HCT116 (cell line): Measurements from ENCODE around the gene FAR2.

Experiments
- EZH2 ChIP-seq: fragments of 200-600 bp; sonication (generic); IDR thresholded peaks from 2 replicates; pipeline ENCODE4 v1.6.1; 2017; ENCODE audit warnings: antibody characterized with exemption, mixed run types
- EZH2phosphoT487 ChIP-seq: fragments of 200-600 bp; IDR thresholded peaks from 2 replicates; pipeline ENCODE4 v1.6.1; 2018; ENCODE audit warnings: antibody characterized with exemption, borderline replicate concordance
- RAD21 ChIP-seq: IDR thresholded peaks from 2 replicates; pipeline ENCODE4 v1.6.1; 2012; ENCODE audit warnings: low read depth, mild to moderate bottlenecking
- TF ChIP-seq, protein P1 (sequence below), 3 experiments: fragments of 200-600 bp in 1 of 3; sonication (generic) in 1 of 3; IDR thresholded peaks in 2 of 3; conservative IDR thresholded peaks in 1 of 3; 2 replicates each; pipeline ENCODE4 v1.5.1; 2012 to 2017; ENCODE audit warnings: low read depth in 2 of 3, low read length in 2 of 3, antibody characterized with exemption in 1 of 3, borderline replicate concordance in 1 of 3, control low read depth in 1 of 3, mild to moderate bottlenecking in 1 of 3, mixed read lengths in 1 of 3, mixed run types in 1 of 3, moderate library complexity in 1 of 3; ENCODE audit not compliant: insufficient read depth in 1 of 3

DNA sequence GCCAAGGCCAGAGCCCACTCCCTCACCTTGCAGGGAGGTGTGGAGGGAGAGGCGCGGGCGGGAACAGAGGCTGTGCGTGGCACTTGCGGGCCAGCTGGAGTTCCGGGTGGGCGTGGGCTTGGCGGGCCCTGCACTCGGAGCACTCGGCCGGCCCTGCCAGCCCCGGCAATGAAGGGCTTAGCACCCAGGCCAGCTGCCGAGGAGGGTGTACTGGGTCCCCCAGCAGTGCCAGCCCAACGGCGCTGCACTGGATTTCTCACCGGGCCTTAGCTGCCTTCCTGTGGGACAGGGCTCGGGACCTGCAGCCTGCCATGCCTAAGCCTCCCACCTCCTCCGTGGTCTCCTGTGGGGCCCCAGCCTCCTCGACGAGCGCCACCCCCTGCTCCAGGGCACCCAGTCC lies 107.5 kb downstream of the FAR2 start:
- TF ChIP-seq, protein P1, sequence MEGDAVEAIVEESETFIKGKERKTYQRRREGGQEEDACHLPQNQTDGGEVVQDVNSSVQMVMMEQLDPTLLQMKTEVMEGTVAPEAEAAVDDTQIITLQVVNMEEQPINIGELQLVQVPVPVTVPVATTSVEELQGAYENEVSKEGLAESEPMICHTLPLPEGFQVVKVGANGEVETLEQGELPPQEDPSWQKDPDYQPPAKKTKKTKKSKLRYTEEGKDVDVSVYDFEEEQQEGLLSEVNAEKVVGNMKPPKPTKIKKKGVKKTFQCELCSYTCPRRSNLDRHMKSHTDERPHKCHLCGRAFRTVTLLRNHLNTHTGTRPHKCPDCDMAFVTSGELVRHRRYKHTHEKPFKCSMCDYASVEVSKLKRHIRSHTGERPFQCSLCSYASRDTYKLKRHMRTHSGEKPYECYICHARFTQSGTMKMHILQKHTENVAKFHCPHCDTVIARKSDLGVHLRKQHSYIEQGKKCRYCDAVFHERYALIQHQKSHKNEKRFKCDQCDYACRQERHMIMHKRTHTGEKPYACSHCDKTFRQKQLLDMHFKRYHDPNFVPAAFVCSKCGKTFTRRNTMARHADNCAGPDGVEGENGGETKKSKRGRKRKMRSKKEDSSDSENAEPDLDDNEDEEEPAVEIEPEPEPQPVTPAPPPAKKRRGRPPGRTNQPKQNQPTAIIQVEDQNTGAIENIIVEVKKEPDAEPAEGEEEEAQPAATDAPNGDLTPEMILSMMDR (IDR thresholded peaks at IDR 0.05 in 2 of 3, conservative IDR thresholded peaks at IDR 0.05 in 1 of 3; ENCODE audit: borderline replicate concordance in 1 of 3, insufficient read depth in 1 of 3, low read depth in 2 of 3, low read length in 2 of 3), result no peak
- TF ChIP-seq EZH2phosphoT487 (no peak), RAD21 (no peak), EZH2 (no peak)
